NCI-H510A (cell line): ENCODE measurements around the gene TFDP2.
"Not testable (repeated sequence)": the region's sequence is repeated elsewhere in the genome, so short reads cannot be mapped to it uniquely, and the experiment has no call there.

ENCODE experiments used
- DNase-seq: peaks from one replicate; lab custom pipeline; 2025; lab: John Stamatoyannopoulos, UW

The TFDP2 gene, protein sequence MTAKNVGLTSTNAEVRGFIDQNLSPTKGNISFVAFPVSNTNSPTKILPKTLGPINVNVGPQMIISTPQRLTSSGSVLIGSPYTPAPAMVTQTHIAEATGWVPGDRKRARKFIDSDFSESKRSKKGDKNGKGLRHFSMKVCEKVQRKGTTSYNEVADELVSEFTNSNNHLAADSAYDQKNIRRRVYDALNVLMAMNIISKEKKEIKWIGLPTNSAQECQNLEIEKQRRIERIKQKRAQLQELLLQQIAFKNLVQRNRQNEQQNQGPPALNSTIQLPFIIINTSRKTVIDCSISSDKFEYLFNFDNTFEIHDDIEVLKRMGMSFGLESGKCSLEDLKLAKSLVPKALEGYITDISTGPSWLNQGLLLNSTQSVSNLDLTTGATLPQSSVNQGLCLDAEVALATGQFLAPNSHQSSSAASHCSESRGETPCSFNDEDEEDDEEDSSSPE

DNA sequence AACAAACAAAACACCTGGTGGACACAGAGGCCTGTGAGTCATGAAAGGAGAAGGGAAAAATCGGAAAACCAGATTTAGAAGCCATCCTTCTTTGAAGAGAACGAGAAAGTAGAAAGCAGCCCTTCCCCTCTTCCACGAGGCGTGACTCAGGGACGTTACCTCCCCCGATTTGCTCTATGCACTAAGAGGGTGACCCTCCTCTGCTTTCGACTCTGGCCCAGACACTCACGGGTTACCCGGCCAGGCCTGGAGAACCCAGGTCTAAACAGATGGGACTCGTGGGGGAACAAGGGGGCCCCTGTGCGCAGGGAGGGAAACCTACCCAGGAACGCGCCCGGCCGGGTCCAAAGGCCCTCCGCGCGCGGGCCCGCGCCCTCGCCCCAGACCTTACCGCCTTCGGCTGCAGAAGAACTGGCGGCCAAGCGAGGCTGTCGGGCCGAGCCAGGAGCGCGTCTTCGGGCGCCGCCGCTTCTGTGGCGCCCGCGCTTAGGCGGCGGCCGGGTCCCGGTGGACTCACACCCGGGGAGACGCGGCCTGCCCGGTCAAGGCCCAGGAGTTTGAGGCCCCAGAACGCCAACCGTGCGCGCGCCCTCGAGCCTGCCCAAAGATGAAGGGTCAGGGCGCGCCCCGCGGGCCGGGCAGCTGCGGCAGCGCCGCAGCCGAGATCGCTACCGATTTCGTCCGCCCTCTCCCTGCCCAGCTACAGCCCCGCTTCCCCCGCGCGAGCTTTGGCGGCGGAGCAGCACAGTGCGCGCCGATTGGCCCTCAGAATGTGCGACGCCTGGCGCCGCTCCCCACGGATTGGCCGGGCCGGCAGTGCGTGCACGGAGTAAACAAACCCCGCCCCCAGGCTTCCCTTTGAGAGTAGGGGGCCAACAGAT, at the start of gene TFDP2:
TSS of gene TFDP2 (minus strand) at position 753 of the 881 bp plus-strand sequence. CDS start 47,795 bp downstream, outside the sequence.
- DNase-seq = peak; percentile 75

DNA sequence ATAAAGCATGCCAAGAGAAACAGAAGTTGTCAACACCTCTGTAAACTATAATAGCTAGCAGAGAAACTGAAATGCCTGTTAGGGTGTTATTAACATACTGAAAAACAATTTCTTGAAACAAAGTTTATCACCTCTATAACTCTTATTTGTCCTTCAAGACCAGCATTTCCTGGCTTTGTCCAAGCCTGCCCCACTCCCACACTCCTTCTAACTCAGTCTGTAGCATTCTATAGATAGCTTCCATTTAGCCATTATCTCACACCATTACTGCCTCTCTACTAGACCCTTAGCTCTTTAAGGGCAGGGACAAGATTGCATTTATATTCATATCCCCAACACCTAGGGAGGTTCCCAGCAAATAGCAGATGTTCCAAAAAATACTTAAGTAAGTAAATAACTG, 39.5 kb upstream of the TFDP2 start:
- no peak for DNase-seq

DNA sequence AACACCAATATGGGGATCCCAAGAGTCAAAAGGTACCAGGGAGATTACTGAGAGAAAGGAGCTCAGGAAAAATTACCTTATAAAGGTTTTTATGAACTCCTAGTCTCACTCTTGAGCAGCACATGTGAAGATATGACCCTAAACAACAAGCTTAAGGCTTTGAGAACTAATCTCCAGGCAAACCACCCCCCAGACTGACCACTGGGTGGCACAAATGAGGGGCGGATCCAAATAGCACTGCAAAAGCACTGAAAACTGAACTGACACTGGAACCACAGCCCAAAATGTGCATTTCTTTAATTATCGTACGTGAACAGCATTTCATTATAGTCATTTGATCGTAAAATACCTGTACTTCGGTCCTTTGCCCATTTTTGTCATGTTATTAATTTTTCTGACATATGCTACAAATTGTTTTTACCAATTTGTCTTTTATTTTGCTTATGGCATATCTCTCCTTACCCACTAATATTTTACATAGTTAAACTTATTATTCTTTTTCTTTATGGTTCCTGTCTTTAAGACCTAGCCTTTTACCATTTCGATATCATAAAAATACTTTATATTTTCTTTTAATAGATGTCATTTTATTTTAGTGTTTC, 31.5 kb upstream of the TFDP2 start:
- no peak for DNase-seq

DNA sequence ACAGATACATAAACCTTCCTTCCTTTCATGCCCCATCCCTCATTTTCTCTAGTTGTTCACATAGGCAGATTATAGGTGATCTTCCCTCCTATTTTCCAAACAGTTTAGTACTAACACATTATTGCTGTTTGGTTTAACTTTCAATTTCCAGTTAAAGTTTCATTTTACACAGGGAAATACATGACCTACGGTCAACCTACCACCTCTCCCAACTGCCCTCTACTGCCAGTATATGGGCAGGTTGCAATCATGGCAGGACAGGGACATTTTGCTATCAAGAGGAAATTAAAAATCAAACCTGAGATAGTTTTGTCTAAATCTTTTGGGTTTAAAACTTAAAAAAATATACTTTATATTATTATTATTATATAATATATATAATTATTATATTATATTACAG, 26.1 kb upstream of the TFDP2 start:
- no peak for DNase-seq

DNA sequence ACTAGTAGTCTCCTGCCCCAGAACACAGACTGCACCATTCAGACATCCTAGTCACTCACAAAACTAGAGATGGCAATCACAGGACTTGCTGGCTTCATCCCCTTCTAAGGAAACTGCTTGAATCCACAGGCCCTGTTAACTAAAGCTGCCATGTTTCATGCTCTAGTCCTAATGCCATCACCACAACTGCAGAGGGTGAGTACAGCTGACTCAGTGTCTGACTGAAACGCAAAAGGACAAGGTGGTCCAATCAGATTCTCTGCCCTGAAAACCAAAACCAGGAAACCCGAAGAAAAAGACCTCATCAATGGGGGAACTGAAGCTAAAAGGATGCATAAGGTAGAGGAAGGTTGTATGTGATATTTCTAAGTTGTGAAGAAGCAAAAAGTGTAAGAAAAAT, 25.2 kb upstream of the TFDP2 start:
- no peak for DNase-seq

DNA sequence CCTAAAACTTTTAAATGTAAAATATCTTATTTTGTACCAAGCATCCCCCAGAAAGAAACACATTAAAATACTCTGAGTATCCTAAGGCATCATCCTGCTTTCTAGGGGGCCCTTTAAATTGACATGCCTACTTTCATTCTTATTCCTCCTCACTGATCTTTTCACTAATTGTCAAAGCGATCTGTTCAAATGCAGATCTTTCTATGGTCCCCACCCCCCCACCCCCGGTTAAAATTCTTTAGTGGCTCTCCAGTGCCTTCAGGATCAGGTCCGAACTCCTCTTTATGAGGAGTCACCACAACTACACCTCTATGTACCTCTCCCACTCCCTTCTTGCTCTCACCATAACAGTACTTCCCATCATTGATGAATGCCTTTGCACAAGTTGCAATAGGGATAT, 19.2 kb upstream of the TFDP2 start:
- DNase-seq = no peak

DNA sequence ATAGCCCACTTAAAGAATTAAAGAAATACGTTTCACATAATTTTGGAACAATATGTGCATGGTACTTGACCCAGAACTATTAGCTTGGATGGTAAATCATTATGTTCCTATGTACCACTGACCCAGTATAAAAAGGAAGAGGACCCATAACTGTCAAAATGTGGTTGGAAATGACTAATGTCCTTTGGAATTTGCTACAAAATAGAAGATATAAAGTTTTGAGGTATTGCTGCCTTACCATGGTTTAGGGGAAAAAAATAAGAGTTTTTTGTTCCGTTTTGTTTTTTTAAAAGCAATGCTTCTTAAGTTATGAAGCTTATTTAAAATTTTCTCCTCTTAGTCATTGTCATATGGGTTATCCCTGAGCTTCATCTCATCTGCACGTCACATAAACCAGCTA, 15.8 kb upstream of the TFDP2 start:
- DNase-seq = no peak

DNA sequence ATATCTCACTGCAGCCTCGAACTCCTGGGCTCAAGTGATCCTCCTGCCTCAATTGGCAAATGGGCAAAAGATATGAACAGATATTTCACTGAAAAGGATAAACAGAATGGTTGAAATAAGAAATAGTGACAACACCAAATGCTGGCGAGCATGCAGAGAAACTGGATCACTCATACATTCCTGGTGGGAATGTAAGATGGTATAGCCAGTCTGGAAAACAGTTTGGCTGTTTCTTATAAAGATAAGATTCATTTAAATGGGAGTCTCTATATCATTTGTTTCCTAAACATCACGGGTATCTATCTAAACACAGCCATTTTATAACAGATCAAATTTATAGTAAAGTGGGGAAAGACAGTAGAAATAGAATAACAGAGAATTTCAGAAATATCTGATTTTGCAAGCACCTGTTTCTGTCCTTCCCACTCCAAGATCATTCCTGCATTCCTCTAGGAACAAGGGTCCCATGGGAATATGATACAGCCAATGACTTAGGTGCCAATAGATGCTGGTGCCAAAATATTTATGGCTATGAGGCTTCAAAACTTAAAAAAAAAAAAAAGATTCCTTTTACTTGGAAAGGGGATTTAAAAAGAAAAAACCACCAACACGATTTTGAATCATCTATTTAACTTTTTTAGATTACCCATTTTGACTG, 9.9 kb upstream of the TFDP2 start:
- no peak for DNase-seq

DNA sequence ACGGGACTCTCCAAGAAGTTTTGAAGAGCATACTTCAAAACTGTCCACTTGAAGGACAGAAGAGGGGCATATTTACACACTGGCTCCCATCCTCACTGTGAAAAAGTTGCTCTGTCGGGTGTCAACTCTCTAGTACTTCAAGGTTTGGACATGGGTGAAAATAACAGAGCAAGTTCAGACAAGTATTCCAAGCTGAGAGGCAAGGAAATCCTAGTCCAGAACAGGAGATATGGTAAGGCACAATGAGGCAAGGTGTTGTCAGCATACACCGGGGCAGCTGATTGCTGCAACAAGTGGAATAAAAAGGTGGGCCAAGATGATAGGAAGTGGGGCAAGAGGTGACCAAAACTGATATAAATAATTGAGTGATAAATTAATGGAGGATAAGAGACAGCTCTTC, 4.8 kb upstream of the TFDP2 start:
- no peak for DNase-seq

DNA sequence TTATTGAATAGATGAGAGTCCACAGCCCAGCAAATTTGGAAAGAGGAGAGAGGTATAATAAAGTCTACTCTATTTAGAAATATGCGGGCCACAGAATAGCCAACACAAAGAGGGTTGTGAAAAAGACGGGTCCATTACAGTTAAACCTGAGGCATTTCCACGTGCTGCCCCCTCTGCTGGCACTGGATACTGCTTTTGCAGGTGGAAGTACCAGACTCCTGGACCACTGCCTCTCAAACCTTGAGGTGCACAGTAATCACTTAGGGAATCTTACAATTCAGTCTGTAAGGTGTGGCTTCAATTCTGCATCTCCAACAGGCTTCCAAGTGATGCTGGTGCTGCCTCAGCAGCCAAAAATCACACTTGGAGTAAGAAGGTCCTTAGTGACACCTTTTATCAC, 3.0 kb upstream of the TFDP2 start:
- no peak for DNase-seq

DNA sequence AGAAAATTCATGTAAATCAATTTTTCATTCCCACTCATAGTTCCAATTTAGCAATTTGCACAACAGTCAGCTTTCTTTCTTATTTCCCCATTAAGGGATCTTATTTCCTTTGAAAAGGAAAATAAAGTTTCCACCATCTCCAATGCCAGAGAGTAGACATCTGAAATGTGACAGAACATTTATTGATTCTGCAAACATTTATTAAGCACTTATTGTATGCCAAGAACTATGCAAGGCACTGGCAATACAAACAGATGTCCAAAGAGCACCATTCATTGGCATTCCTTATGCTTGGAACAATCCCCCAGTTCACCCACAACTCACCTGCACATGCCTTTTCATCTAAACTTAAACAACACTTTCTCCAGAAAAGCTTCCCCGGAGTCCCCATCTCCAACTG, 2.5 kb upstream of the TFDP2 start:
- DNase-seq = no peak

DNA sequence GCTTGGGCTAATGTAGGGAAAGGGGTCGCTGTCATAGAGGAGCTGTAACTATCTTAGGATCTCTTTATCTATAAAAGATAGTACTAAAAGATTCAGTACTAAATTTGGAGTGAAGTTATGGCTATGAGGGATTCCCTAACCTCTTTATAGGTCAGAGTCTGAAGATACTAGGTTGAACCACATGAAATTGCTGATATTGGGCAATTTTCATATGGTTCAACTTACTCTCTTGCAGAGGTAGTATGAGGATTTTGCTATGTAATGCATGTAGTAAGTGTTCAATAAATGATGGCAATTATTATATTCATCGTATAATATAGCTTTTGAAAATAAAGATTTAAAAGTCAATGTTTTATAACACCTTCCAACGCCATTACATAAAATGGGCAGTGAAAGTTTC, 1.9 kb upstream of the TFDP2 start:
- DNase-seq = no peak

DNA sequence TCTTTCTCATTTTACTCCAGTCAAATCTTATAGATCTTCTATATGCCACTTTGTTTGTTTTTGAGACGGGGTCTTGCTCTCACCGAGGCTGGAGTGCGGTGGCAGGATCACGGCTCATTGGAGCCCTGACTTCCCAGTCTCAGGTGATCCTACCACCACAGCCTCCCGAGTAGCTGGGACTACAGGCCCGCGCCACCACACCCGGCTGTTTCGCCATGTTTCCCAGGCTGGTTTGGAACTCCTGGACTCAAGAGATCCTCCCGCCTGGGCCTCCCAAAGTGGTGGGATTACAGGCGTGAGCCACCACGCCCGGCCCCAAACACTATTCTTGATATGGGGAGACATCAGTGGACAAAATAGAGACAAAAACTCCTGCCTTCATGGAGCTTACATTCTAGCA, 927 bp upstream of the TFDP2 start:
- DNase-seq = no peak

DNA sequence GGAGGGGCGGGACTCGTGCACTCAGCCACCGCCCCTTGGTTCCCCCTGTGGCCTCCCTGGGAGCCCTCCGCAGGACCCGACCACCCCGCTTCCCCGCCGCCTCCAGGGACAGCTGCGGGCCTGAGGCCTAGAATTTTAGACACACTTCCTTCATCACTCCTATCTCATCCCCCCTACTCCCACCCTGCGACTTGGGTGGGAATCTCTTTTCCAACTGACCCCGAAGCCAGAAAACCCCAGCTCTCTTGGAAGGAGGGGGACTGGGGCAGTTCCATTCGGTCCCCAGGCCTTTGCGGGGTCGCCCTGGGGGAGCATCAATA, 289 bp upstream of the TFDP2 start:
- no peak for DNase-seq

DNA sequence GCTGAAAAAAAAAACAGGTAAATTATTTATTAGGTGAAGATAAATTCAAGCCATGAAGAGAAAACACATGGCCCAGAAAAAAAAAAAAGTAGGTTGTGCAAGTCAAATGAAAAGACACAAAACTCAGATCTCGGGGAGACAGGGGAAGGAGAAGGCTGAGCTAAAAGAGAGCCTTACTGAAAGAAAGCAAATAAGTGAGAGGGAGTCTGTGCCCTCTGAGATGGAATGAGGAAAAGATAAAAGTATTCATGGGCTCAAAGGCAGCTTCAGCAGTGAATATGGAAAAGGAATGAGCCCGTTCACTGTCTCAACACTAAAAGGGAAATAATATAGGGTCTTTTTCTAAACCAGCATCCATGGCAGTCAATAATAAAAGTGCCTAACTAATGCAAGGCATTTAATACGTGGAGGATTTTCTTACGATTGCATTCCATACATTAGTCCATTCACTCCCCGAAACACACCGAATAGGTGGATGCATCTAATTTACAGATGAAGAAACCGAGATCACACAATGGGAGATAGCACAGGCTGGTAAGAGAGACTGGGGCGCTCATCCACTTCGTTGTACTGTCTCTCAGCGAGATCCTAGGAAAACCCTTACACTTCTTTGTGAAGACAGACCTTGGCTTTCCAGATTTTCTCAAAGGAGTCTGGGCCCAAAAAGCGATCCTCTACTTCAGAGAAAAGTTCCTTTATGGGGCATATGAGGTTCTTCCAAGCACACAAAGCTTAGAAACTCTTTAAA, 1.1 kb downstream of the TFDP2 start:
- no peak for DNase-seq

DNA sequence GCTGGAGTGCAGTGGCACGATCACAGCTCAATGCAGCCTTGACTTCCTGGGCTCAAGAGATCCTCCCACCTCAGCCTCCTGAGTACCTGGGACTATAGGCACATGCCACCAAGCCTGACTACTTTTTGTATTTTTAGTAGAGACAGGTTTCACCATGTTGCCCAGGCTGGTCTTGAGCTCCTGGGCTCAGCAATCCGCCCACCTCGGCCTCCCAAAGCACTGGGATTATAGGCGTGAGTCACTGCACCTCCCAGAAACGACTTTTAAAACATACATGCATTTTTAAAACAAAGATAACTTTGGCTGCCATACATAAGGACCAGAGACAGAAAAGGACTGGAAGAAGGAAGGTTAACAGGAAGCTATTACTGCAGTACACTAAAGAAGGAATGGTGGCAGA, 4.8 kb downstream of the TFDP2 start:
- DNase-seq = not testable (repeated sequence)

DNA sequence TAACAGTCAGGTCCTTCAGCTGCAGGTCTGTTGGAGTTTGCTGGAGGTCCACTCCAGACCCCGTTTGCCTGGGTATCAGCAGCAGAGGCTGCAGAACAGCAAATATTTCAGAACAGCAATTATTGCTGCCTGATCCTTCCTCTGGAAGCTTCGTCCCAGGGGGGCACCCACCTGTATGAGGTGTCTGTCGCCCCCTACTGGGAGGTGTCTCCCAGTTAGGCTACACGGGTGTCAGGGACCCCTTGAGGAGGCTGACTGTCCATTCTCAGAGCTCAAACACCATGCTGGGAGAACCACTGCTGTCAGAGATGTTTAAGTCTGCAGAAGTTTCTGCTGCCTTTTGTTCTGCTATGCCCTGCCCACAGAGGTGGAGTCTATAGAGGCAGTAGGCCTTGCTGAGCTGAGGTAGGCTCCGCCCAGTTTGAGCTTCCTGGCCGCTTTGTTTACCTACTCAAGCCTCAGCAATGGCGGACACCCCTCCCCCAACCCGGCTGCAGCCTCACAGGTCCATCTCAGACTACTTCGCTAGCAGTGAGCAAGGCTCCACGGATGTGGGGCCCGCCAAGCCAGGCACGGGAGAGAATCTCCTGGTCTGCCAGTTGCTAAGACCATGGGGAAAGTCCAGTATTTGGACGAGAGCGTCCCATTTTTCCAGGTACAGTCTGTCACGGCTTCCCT, 8.6 kb downstream of the TFDP2 start:
- not testable (repeated sequence) for DNase-seq

DNA sequence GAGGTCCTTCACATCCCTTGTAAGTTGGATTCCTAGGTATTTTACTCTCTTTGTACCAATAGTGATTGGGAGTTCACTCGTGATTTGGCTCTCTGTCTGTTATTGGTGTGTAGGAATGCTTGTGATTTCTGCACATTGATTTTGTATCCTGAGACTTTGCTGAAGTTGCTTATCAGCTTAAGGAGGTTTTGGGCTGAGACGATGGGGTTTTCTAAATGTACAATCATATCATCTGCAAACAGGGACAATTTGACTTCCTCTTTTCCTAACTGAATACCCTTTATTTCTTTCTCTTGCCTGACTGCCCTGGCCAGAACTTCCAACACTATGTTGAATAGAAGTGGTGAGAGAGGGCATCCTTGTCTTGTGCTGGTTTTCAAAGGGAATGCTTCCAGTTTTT, 12.3 kb downstream of the TFDP2 start:
- not testable (repeated sequence) for DNase-seq

DNA sequence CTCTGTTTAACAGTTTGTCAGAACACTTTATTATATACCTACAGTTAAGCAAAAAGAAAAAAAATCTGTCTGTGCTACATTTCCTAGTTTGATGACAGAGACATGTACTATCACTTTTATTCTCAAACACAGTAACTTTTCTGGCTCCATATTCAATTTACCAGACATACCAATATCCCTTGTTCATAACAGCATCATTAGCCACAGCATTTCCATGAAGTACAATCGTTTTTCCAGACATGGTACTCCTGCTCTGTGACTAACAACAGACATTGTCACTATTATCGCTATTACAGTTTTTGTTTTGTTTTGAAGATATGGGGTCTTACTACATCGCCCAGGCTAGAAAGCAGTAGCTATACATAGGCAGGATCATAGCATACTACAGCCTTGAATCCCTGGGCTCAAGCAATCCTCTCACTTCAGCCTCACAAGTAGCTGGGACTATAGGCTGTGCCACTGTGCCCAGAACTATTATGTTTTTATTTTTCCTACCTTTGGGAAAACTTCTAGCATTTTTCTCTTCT, 14.5 kb downstream of the TFDP2 start:
- no peak for DNase-seq

DNA sequence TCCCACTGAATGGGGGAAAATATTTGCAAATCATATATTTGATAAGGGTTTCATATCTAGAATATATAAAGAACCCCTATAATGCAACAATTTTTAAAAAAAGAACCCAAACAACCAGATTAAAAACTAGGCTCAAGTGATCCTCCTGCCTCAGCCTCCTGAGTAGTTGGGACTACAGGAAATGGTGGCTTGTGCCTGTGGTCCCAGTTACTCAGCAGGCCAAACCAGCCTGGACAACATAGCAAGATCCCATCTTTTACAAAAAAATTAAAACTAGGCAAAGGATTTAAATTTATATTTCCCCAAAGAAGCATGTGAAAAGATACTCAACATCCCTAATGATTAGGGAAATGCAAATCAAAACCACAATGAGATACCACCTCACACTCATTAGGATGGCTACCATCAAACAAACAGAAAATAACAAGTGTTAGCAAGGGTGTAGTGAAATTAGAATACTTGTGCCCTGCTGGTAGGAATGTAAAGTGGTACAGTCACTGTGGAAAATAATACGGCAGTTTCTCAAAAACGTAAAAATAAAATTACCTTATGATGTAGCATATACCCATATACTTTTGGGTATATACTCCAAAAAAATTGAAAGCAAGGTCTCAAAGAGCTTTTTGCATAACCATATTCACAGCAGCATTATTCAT, 19.7 kb downstream of the TFDP2 start:
- DNase-seq = no peak
